SU-DHL-6 (cell line): ENCODE measurements around the gene KRTAP5-8.

ENCODE experiments used
- EZH2phosphoT487 ChIP-seq: fragments of 200-600 bp; sonication (generic), shearing (Covaris generic); conservative IDR thresholded peaks from 2 replicates; pipeline ENCODE4 v1.6.1; 2018; ENCODE audit warnings: mild to moderate bottlenecking, antibody characterized with exemption, low read length, moderate library complexity, mixed read lengths
- TF ChIP-seq, protein P1 (sequence below): fragments of 200-600 bp; sonication (generic); IDR thresholded peaks from one replicate; pipeline ENCODE4 v1.5.1; 2017; ENCODE audit warnings: antibody characterized with exemption, mild to moderate bottlenecking, low read length, moderate library complexity; ENCODE audit not compliant: insufficient read depth, poor library complexity, severe bottlenecking

DNA sequence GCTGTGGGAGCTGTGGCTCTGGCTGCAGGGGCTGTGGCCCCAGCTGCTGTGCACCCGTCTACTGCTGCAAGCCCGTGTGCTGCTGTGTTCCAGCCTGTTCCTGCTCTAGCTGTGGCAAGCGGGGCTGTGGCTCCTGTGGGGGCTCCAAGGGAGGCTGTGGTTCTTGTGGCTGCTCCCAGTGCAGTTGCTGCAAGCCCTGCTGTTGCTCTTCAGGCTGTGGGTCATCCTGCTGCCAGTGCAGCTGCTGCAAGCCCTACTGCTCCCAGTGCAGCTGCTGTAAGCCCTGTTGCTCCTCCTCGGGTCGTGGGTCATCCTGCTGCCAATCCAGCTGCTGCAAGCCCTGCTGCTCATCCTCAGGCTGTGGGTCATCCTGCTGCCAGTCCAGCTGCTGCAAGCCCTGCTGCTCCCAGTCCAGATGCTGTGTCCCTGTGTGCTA is 10.9 kb downstream of the KRTAP5-8 start:
- TF ChIP-seq, protein P1, sequence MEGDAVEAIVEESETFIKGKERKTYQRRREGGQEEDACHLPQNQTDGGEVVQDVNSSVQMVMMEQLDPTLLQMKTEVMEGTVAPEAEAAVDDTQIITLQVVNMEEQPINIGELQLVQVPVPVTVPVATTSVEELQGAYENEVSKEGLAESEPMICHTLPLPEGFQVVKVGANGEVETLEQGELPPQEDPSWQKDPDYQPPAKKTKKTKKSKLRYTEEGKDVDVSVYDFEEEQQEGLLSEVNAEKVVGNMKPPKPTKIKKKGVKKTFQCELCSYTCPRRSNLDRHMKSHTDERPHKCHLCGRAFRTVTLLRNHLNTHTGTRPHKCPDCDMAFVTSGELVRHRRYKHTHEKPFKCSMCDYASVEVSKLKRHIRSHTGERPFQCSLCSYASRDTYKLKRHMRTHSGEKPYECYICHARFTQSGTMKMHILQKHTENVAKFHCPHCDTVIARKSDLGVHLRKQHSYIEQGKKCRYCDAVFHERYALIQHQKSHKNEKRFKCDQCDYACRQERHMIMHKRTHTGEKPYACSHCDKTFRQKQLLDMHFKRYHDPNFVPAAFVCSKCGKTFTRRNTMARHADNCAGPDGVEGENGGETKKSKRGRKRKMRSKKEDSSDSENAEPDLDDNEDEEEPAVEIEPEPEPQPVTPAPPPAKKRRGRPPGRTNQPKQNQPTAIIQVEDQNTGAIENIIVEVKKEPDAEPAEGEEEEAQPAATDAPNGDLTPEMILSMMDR = no peak
- no peak for TF ChIP-seq EZH2phosphoT487
